GM18508 (cell line): Measurements from ENCODE around the gene STIP1.

Experiments
- ATAC-seq: cut with Tn5 transposase; IDR thresholded peaks from one replicate; pipeline ENCODE4 v1.9.1; 2021; ENCODE audit warnings: moderate number of reproducible peaks; ENCODE audit not compliant: insufficient read depth, unreplicated experiment

STIP1 gene

DNA sequence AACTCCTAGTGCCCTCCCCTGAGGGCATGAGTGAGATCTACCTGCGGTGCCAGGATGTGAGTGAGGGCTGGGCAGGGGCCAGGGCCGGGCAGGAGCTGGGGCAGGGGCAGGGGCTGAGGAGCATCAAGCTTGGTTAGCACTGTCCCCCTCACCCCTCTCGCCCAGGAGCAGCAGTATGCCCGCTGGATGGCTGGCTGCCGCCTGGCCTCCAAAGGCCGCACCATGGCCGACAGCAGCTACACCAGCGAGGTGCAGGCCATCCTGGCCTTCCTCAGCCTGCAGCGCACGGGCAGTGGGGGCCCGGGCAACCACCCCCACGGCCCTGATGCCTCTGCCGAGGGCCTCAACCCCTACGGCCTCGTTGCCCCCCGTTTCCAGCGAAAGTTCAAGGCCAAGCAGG, 34.3 kb downstream of the STIP1 start:
- no peak for ATAC-seq

DNA sequence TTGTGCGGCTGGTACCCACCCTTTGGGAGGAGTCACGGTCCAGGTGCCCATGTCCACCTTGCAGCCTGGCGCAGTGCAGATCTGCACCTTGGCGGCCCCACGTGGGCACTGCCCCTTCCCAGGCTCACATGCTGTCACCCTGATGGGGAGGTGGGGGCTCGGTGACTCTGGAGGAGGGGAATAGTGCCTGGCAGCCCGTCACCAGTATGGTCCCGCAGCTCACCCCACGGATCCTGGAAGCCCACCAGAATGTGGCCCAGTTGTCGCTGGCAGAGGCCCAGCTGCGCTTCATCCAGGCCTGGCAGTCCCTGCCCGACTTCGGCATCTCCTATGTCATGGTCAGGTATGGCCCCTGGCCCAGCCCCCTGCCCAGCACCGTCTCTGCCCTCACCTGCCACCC, 34.8 kb downstream of the STIP1 start:
- no peak for ATAC-seq

DNA sequence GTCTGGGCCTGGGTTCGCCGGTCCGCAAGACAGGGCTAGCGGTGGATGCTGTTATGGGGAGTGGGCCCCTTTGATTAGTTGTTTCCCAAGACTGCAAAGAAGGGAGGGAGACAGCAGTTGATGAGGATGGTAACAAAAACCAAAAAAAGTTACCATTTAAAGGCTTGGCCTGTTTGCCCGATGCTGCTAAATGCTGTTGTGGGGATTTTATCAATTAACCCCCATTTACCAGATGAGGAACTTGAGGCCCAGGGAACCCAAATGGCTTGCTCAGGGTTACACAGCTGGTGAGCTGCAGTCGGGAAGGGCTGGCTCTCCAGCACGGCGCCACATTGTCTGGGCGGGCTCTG, 36.7 kb downstream of the STIP1 start:
- no peak for ATAC-seq

DNA sequence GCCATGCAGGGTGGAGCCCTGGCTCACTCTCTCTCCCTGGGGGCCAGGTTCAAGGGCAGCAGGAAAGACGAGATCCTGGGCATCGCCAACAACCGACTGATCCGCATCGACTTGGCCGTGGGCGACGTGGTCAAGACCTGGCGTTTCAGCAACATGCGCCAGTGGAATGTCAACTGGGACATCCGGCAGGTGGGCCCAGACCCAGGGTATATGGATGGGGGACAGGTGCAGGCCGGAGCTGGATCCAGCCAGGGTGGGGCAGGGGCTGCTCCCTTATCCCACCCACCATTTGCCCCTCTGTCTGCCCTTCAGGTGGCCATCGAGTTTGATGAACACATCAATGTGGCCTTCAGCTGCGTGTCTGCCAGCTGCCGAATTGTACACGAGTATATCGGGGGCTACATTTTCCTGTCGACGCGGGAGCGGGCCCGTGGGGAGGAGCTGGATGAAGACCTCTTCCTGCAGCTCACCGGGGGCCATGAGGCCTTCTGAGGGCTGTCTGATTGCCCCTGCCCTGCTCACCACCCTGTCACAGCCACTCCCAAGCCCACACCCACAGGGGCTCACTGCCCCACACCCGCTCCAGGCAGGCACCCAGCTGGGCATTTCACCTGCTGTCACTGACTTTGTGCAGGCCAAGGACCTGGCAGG, 37.2 kb downstream of the STIP1 start:
- ATAC-seq = no peak

DNA sequence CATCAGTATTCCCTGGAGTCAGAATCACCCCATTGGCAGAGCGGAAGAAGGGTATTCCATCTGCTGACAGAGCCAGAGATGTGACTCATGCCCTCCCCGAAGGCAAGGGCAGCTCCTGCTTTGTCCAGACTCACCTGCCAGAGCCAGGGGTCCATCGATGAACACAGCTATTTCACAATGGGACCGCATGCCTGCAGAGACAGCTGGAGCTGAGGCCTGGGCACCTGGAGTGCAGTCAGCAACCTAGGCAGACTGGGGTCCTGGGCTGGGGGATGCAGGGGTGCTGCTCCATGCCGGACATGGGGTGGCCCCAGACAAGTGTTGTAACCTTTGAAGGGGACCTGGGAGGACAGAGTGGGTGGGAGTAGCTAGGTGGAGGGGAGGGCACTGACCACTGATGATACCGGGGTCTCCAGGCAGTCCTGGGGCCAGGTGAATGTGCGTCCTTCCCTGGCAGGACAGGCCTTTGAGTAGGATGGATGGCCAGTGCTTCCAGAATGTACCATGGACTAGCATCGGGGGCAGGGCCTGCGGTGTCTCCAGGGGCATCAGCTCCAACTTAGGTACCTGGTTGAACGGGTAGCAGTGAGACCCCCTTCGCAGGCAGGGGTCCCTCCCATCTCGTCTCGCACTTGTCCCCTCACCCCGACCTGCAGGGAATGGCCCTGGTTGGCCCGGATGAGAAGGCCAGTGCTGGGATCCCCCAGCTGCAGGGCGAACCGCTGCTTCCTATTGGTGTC, 38.4 kb downstream of the STIP1 start:
- no peak for ATAC-seq

DNA sequence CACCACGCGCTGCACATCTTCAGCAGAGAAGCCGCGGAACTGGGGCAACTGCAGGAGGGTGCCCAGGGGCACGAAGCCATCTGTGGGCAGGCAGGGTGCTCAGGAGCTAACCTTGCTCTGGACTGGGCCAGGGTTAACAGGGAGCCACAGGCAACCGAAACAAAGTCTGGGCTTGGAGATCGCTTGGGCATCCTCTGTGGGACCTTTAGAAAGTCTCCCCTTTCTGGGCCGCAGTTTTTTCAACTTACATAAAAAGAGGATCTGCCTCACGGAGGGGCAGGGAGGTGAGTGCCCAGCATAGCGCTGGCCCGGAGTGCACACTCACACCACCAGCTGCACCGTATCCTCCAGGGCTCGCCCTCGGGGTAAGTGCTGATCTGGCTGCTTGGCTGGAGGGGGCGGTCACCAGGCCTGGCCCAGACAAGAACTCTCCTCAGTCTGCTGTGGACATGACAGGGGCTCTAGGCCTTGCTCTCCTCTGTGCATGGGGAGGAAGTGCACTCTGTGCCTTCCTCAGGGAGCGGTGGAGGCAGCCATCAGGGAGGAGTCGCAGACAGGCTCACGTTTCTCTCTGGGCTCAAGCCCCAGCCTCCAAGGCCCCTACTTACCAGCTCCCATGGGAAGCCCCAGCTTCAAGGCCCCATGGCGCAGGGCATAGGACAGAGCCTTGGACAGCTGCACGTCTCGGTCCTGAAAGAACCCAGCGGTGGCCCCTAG, 39.1 kb downstream of the STIP1 start:
- no peak for ATAC-seq

DNA sequence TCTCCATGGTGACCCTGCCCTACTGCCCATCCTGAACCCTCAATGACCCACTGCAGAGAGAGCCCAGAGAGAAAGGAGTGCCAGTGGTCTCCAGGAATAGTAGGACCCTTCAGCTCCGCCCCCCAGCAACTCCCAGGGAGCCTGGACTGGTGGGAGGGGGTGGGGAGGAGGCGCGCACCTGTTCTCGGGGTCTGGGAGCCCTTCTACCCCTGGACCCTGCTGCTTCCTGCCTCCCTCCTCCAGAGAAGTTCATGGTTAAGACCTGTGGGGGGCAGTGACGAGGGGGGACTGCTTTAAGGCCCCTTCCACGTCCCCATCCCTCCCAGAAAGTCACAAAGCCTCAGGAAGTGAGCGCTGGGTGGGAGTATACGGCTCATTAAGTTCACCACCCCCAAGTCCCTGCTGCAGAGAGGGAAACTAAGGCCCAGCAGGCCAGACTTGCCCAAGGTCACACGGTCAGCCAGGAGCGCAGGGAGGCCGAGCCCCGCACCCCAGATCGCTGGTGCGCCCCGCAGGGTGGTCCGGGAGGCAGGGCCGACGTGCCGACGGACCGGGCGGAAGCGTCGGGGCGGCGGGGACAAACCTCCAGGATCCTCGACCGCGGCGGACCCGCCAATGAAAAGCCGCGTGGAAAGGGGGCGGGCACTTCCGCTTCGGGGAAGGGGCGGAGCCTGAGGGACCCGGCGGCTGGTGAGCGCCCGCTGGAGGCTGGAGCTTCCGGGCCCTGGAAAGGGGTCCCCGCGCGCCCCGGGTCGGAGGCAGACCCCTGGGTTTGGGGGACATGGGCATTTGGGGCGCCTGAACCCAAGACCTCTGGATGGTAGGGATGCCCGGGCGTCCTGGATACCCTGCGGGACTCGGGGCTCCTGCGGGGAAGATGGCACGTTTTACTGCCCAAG, 39.9 kb downstream of the STIP1 start, which contains the start of the genes NUDT22 and TRPT1:
TSS of gene NUDT22 (plus strand) at position 667 of the 899 bp plus-strand sequence. CDS start 379 bp downstream, outside the sequence.
TSS of gene TRPT1 (minus strand) at position 579 of the 899 bp plus-strand sequence. CDS start at position 253, 326 bp downstream.
- ATAC-seq = no peak

DNA sequence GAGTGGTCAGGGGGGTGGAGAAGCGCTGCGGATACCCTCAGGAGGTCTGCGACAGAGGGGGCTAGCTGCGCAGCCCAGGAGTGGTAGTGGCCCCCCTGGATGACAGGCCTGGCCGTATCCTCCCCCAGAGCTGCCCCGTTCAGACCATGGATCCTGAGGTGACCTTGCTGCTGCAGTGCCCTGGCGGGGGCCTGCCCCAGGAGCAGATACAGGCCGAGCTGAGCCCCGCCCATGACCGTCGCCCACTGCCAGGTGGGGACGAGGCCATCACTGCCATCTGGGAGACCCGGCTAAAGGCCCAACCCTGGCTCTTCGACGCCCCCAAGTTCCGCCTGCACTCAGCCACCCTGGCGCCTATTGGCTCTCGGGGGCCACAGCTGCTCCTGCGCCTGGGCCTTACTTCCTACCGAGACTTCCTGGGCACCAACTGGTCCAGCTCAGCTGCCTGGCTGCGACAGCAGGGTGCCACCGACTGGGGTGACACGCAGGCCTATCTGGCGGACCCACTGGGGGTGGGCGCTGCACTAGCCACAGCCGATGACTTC, 40.6 kb downstream of the STIP1 start:
- ATAC-seq = no peak

DNA sequence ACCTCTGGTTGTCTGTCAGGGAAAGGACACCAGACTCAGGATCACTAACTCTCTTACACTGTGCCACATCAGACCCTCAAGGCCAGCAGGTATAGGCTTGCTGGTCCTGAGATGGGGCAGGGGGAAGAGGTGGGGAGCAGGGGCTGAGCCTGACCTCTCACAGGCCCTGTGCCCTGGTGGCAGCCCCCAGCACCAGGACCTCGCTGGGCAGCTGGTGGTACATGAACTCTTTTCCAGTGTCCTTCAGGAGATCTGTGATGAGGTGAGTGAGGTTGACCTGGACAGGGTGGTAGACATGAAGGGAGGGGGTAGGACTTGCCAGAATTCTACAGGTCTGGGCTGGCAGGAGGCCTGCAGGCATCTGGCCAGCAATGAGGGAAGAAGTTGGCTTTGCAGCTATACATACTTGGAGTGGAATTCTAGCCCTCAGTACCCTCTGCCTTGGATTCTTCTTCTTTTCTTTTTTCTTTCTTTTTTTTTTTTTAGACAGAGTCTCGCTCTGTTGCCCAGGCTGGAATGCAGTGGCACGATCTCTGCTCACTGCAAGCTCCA, 41.5 kb downstream of the STIP1 start:
- no peak for ATAC-seq

DNA sequence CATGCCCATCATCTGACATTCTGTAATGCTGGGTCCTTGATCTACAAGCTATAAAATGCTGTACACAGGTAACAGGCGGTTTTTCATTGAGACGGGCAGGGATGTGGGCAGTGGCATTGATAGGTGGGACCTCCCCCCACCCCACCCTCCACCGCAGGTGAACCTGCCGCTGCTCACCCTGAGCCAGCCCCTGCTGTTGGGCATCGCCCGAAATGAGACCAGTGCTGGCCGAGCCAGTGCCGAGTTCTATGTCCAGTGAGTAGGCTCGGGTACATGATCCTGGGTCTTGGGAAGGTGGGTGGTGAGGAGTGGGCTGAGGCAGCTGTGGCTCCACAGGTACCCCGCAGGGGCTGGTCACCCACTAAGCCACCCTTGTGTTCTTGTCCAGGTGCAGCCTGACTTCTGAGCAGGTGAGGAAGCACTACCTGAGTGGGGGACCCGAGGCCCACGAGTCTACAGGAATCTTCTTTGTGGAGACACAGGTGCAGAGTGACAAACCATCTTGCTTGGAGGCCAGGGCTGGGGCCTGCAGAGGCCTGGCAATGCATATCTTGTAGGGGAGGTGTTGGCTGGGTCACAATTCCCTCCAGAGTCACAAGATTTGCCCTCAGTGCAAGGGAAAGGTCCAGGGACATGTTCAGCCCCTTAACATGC, 43.2 kb downstream of the STIP1 start:
- ATAC-seq = no peak

DNA sequence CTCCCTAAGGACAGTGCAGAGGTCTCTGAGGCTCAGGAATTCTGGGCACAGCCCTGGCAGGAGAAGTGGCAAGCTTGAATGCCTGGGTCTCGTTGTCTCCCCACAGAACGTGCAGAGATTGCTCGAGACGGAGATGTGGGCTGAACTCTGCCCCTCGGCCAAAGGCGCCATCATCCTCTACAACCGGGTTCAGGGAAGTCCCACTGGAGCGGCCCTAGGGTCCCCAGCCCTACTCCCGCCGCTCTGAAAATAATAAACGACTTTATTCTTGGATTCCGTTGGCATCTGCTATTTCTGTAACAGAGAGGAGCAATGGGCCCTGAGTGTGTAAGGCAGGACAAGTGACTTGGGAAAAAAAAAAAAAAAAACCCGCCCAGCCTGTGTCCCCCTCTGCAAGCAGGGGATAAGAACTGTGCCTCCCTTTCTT, 43.8 kb downstream of the STIP1 start:
- ATAC-seq = no peak

DNA sequence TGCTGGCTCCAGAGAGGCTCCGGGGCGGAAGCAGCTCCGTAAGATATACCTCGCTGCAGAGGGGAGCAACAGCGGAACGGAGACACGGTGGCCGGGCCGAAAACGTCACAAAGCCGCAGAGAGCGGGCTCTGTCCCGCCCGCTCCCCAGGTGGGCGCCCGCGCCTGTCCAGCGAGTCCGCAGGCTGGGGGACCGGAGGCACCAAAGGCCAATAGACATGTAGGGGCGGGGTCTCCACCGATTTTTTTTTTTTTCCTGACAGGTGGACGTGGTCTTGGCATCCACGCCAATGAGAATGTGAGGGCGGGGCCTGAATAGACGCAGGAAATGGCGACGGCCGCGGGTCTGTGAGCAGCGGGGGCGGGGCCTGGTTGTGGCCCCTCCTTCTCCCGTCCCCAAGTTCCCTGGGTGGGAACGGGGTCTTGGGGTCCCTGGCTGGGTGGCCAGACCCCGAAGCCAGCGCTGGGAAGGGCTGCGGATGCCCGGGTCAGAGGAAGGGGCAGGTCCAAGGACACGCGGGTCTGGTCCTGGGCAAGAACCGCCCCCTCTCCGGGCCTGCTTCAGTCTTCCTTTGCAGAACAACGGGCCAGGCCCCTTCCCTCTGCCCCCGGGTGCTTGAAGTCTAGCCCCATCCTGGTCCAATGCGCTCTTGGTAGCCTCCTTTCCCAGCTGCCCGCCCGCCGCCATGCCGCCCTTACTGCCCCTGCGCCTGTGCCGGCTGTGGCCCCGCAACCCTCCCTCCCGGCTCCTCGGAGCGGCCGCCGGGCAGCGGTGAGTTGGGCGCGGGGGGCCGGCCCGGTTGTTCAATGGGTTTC, 44.4 kb downstream of the STIP1 start, which contains the start of gene DNAJC4:
TSS of gene DNAJC4 (plus strand) at position 378 of the 814 bp plus-strand sequence. CDS start at position 685, 307 bp downstream.
- no peak for ATAC-seq

DNA sequence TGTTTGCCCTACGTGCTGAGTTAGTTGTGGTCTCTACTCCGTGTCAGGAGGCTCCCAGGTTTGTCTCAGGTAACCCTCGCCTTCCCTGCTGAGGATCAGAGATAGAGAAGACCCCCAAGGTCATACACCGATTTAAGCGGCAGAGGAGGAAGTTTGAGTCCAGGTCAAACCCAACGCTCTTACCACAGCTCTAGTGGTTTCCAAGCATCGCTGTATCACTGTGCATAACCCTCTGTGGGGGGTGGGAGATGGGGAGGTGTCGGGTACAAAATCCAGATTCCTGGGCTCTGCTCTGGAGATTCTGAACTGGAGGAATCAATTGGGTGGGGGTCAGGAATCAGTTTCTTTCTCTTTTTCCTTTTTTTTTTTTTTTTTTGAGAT, 45.0 kb downstream of the STIP1 start:
- no peak for ATAC-seq

DNA sequence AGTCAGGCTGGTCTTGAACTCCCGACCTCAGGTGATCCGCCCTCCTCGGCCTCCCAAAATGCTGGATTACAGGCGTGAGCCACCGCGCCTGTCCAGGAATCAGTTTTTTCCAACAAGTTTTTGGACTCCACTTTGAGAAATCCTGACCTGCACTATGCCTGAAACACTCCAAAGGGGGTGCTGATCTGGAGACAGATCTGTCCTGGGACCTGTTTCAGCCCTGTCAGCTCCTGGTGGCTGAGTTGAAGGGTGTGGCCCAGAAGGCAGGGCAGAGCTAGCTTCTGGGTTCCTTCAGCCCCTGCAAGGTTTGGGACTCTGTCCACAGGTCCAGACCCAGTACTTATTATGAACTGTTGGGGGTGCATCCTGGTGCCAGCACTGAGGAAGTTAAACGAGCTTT, 45.6 kb downstream of the STIP1 start:
- no peak for ATAC-seq

DNA sequence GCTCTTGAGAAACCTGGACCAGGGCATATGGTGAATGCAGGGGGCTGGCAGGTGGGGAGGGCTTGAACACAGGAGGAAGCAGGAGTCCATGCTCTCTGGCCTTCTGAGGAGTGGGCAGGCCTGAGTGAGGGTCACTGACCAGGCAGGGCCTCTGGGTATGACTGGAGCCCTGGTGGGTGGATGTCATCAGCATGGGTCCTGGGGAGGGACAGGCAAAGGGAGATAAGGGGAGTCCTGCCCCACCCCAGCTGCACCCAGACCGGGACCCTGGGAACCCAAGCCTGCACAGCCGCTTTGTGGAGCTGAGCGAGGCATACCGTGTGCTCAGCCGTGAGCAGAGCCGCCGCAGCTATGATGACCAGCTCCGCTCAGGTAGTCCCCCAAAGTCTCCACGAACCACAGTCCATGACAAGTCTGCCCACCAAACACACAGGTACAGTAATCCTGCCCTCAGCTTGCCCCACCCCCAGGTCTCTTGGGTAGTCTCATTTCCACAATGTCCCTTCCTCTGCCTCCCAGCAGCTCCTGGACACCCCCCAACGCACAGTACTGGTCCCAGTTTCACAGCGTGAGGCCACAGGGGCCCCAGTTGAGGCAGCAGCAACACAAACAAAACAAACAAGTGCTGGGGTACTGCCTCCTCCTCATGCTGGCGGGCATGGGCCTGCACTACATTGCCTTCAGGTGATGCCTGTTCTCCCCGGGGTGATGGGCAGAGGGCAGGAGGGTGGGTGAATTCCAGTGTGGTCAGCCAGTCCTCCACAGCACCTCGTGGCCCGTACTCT, 46.4 kb downstream of the STIP1 start:
- no peak for ATAC-seq

DNA sequence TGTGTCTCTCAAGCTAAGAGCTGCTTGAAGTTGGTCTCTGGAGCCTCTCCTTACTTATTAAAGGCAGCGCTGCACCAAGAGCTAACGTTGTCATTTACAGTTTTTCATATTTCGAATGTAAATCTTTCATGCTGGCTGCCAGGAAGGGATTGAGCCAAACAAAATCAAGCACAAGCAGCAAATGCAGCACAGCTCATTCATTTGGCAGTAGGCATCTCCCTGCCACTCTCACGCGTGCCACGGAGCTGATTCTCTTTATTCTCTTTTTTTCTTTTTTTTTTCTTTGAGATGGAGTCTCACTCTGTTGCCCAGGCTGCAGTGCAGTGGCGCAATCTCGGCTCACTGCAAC, 47.0 kb downstream of the STIP1 start:
- ATAC-seq = no peak

DNA sequence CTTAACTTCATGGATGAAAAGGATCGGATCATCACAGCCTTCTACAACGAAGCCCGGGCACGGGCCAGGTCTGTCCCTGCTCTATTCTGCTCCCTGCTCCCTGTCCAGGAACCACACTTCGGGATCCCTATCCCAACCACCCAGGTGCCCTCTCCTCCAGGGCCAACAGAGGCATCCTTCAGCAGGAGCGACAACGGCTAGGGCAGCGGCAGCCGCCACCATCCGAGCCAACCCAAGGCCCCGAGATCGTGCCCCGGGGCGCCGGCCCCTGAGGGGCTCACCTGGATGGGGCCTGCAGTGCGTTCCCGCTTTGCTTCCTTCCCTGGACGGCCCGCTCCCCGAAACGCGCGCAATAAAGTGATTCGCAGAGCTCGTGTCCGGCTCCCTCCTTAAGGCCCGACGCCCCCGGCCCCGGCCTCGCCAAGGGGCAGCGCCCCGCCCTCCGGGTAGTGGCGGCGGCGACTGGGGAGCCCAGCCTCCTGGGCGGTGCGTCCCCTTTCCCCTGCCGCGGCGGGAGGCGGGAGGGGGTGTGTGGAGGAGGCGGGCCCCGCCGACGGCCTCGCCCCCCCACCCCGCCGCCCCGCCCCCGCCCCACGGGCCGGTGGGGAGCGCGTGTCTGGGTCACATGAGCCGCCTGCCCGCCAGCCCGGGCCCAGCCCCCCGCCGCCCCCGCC, 48.1 kb downstream of the STIP1 start, which contains the start of gene VEGFB:
TSS of gene VEGFB (plus strand) at position 672 of the 674 bp plus-strand sequence. CDS start 250 bp downstream, outside the sequence.
- no peak for ATAC-seq
